Calu3 (cell line): ENCODE results near the gene DNAAF1. TPM values are rescaled to one million over a fixed set of nuclear protein-coding genes. Genes with fewer than 3 reads are reported as not detected.
A peak's percentile ranks its signal among the peaks of the same experiment; 100 is the strongest.

Experiments
- BruUV-seq: library from RNA; stranded (reverse); fragments of 400-500 nt; replicated peaks from 2 replicates; lab custom pipeline; 2021; lab: Mats Ljungman, UMichigan
- CTCF ChIA-PET: fragments of 300-600 bp; sonication (Branson Sonifier 250); formaldehyde crosslinking; loops from one replicate; lab custom pipeline; 2022; ENCODE audit warnings: antibody characterized with exemption; lab: Charles Lee
- DNase-seq: peaks from one replicate; pipeline ENCODE4 v3.0.0; 2022
- H3K27ac Mint-ChIP-seq: one replicate; pipeline ENCODE4 v1.8.0; 2022; ENCODE audit warnings: mixed read lengths; ENCODE audit not compliant: unreplicated experiment
- H3K27me3 Mint-ChIP-seq: one replicate; pipeline ENCODE4 v1.8.0; 2022; ENCODE audit warnings: mixed read lengths; ENCODE audit not compliant: unreplicated experiment
- H3K36me3 Mint-ChIP-seq: one replicate; pipeline ENCODE4 v1.8.0; 2022; ENCODE audit warnings: mild to moderate bottlenecking, moderate library complexity, mixed read lengths; ENCODE audit not compliant: insufficient read depth, unreplicated experiment
- H3K4me1 Mint-ChIP-seq: one replicate; pipeline ENCODE4 v1.8.0; 2022; ENCODE audit warnings: mild to moderate bottlenecking, low read depth, mixed read lengths; ENCODE audit not compliant: unreplicated experiment
- H3K4me3 Mint-ChIP-seq: one replicate; pipeline ENCODE4 v1.8.0; 2022; ENCODE audit warnings: mild to moderate bottlenecking, low read depth, moderate library complexity, mixed read lengths; ENCODE audit not compliant: unreplicated experiment
- H3K9me3 Mint-ChIP-seq: one replicate; pipeline ENCODE4 v1.8.0; 2022; ENCODE audit warnings: low read depth, mixed read lengths; ENCODE audit not compliant: unreplicated experiment
- intact Hi-C: fragments of 100-400 bp; cut with micrococcal nuclease; formaldehyde crosslinking; loops from one replicate; pipeline ENCODE4 v1.10.0; 2022; ENCODE audit not compliant: unreplicated experiment
- total RNA-seq: library from RNA; stranded (reverse); gene quantifications from 2 replicates; pipeline ENCODE4 v1.2.3, GENCODE V29; 2022
- TF ChIP-seq, protein P1 (sequence below): fragments of 200-600 bp; IDR thresholded peaks from one replicate; pipeline ENCODE4 v1.8.0; 2022; ENCODE audit warnings: antibody characterized with exemption; ENCODE audit not compliant: unreplicated experiment

Gene DNAAF1
- total RNA-seq, 1 experiment from 2014 or later, result not detected

GRCh38 chr16:84174396-84174795 lies 29.3 kb downstream of the DNAAF1 start:
- CTCF ChIA-PET, result no interaction called here
- DNase-seq, result no peak
- H3K4me1 Mint-ChIP-seq, result peaks cover 16% of the 10 kb centered on the region
- BruUV-seq, result no TSS peak
- peaks cover 11% of the 10 kb centered on the region for H3K27me3 Mint-ChIP-seq
- H3K27ac Mint-ChIP-seq, result no peak overlapping the region
- TF ChIP-seq, protein P1, sequence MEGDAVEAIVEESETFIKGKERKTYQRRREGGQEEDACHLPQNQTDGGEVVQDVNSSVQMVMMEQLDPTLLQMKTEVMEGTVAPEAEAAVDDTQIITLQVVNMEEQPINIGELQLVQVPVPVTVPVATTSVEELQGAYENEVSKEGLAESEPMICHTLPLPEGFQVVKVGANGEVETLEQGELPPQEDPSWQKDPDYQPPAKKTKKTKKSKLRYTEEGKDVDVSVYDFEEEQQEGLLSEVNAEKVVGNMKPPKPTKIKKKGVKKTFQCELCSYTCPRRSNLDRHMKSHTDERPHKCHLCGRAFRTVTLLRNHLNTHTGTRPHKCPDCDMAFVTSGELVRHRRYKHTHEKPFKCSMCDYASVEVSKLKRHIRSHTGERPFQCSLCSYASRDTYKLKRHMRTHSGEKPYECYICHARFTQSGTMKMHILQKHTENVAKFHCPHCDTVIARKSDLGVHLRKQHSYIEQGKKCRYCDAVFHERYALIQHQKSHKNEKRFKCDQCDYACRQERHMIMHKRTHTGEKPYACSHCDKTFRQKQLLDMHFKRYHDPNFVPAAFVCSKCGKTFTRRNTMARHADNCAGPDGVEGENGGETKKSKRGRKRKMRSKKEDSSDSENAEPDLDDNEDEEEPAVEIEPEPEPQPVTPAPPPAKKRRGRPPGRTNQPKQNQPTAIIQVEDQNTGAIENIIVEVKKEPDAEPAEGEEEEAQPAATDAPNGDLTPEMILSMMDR, result no peak
- peaks cover 21% of the 10 kb centered on the region for H3K36me3 Mint-ChIP-seq
- H3K9me3 Mint-ChIP-seq, result no peaks in the 10 kb centered on the region
- no peak overlapping the region for H3K4me3 Mint-ChIP-seq
- intact Hi-C loops, result loop anchor here (10.0 kb wide), 1 partner anchor 220 kb away; the partner anchor contains the start of gene OSGIN1

GRCh38 chr16:84175350-84176081 lies 30.4 kb downstream of the DNAAF1 start:
- TF ChIP-seq, protein P1, result peak; percentile 93
- intact Hi-C loops, result loop anchor here (1.0 to 10.0 kb wide), 3 partner anchors 31 to 221 kb away; partner anchors contain the start of gene OSGIN1
- H3K27ac Mint-ChIP-seq, result peak overlapping the region; percentile 45
- H3K36me3 Mint-ChIP-seq, result peaks cover 21% of the 10 kb centered on the region
- BruUV-seq, result TSS peak; percentile 4
- CTCF ChIA-PET, result interaction anchor here (0.8 to 2.2 kb wide), 5 partner anchors 11 to 222 kb away, joined by 3 to 9 read pairs (median 5); partner anchors contain the start of genes MBTPS1 and TAF1C
- no peaks in the 10 kb centered on the region for H3K9me3 Mint-ChIP-seq
- no peak overlapping the region for H3K4me3 Mint-ChIP-seq
- peaks cover 9% of the 10 kb centered on the region for H3K4me1 Mint-ChIP-seq
- H3K27me3 Mint-ChIP-seq, result no peaks in the 10 kb centered on the region
- peak; percentile 88 for DNase-seq

DNA sequence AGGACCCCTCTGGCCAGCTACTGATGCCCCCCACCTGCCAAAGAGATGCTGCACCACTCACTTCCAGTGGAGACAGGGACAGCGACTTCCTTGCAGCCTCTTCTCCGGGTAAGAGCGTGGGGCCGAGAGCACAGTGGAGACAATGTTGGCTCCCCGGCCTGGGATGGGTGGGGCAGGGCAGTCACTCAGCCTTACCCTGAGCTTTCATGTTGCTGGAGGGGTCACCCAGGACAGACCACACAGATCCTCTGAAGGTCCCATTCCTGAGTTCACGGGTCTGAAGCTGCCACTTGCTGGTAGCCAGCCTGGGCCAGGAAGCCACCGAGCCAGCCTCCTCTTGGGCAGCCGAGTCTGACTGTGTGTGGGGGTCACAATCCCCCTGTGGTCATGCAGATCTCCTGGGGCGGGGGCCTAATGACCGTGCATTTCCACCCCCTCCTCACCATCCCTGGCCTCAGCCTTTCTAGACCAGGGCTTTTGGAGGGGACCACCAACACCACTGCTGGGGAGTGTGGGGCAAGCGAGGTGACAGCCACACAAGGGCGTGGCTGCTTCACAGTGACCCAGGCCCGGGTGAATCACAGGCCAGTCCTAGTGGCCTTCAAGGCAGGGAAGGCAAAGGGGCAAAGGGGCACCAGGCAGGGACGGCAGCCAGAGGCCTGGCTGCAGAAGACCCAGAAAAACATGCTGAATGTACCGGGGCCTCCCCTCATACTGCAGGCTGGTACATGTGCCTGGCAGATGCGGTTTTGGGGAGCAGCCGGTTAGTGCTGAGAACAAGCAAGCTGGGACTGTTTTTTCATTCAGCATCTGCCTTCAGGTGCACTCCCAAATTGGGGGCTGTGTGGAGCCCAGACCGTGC lies 31.3 kb downstream of the DNAAF1 start:
- H3K4me3 Mint-ChIP-seq, result no peak overlapping the region
- no peaks in the 10 kb centered on the region for H3K27me3 Mint-ChIP-seq
- no TSS peak for BruUV-seq
- CTCF ChIA-PET, result interaction anchor here (1.0 to 2.2 kb wide), 3 partner anchors 11 to 92 kb away, joined by 5 to 9 read pairs (median 6); partner anchors contain the start of gene TAF1C
- TF ChIP-seq, protein P1, result no peak
- intact Hi-C loops, result loop anchor here (10.0 kb wide), 1 partner anchor 222 kb away; the partner anchor contains the start of gene OSGIN1
- H3K9me3 Mint-ChIP-seq, result no peaks in the 10 kb centered on the region
- H3K27ac Mint-ChIP-seq, result no peak overlapping the region
- H3K4me1 Mint-ChIP-seq, result peaks cover 9% of the 10 kb centered on the region
- H3K36me3 Mint-ChIP-seq, result peaks cover 30% of the 10 kb centered on the region
- no peak for DNase-seq

GRCh38 chr16:84177741-84178073 lies 32.6 kb downstream of the DNAAF1 start:
- no peak for DNase-seq
- Mint-ChIP-seq H3K36me3 (peaks cover 33% of the 10 kb centered on the region), H3K4me1 (peaks cover 9% of the 10 kb centered on the region), H3K9me3 (no peaks in the 10 kb centered on the region), H3K4me3 (no peak overlapping the region), H3K27ac (no peak overlapping the region), H3K27me3 (no peaks in the 10 kb centered on the region)
- intact Hi-C loops, result loop anchor here (10.0 kb wide), 1 partner anchor 223 kb away; the partner anchor contains the start of gene OSGIN1
- no TSS peak for BruUV-seq
- TF ChIP-seq, protein P1, result no peak
- CTCF ChIA-PET, result interaction anchor here (0.9 to 1.6 kb wide), 3 partner anchors 9 to 61 kb away, joined by 3 to 6 read pairs (median 3); partner anchors contain the start of genes MBTPS1 and TAF1C
